ENCODE results near the gene MSRB1. TPM values are rescaled to one million over a fixed set of nuclear protein-coding genes. Genes with fewer than 3 reads are reported as not detected.

Gene MSRB1, protein sequence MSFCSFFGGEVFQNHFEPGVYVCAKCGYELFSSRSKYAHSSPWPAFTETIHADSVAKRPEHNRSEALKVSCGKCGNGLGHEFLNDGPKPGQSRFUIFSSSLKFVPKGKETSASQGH
- 10 to 100 TPM; 34.8 to 46.3 (median 40.5) TPM for total RNA-seq
- long read RNA-seq, donor 1, transcript MSRB1-201 (4 exons, 1,423 nt): major isoform, 77 of 81 reads
- long read RNA-seq, donor 1, partial matches to known transcripts: 3 of 81 reads
- long read RNA-seq, donor 1, other reads (novel, unspliced or antisense): 0 of 81 reads
- long read RNA-seq, donor 2, transcript MSRB1-201 (4 exons, 1,423 nt): major isoform, 121 of 125 reads
- long read RNA-seq, donor 2, partial matches to known transcripts: 2 of 125 reads
- long read RNA-seq, donor 2, other reads (novel, unspliced or antisense): 0 of 125 reads

DNA sequence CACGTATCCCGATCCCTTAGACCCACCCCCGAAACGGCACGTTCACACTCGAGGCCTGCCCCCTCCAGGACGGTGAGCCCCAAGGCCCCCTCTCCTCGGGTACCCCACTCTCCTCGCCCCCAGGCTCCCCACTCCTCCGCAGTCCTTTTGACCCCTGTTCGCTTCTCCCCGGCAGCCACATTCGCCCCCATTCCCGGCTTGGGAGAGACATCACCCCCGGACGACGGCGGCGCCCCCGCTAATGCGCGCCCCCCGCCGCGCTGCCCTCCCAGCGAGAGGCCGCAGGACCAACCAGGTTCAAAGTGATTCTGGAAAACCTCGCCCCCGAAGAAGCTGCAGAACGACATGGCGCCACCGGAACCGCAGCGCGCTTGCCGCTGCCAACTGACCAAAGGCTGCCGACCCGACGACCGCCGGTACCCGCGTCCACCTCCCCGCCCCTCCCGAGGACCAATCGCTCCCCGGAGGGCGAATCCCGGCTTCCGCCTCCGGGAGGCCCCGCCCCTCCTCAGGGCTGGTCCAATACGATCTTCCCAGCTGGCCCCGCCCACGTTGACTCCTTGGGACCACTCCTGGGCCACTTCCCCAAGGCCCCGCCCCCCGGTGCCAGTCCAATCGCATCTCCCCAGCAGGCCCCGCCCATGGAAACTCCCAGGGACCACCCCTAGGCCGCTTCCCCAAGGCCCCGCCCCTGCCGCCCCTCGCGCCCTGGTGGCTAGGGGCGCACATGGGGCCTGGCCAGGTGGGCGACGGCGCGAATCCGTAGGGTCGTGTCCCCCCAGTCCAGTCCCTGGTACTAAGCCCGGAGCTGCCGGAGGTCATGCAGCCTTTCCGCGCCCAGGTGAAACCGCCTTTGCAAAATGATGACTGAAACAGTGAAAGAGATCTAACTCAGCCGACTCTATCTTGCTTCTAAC is at the start of gene MSRB1:
Gene MSRB1, minus strand, starts transcription at position 390 of the 917 bp plus-strand sequence. Its CDS starts 43 bp downstream, at position 347.
- ATAC-seq: peak; percentile 92
- H3K4me1 ChIP-seq (ENCODE audit: low read depth): peaks cover 40% of the 10 kb centered on the region
- peak; percentile 100 for DNase-seq
- intact Hi-C loops (cut with DNase I, micrococcal nuclease): no loop called here
- H3K9me3 ChIP-seq: no peaks in the 10 kb centered on the region
- peak within 1 kb of the TSS; percentile 57 for H3K4me3 ChIP-seq
- no peaks in the 10 kb centered on the region for H3K36me3 ChIP-seq (ENCODE audit: low read depth)
- TF ChIP-seq, protein P1, sequence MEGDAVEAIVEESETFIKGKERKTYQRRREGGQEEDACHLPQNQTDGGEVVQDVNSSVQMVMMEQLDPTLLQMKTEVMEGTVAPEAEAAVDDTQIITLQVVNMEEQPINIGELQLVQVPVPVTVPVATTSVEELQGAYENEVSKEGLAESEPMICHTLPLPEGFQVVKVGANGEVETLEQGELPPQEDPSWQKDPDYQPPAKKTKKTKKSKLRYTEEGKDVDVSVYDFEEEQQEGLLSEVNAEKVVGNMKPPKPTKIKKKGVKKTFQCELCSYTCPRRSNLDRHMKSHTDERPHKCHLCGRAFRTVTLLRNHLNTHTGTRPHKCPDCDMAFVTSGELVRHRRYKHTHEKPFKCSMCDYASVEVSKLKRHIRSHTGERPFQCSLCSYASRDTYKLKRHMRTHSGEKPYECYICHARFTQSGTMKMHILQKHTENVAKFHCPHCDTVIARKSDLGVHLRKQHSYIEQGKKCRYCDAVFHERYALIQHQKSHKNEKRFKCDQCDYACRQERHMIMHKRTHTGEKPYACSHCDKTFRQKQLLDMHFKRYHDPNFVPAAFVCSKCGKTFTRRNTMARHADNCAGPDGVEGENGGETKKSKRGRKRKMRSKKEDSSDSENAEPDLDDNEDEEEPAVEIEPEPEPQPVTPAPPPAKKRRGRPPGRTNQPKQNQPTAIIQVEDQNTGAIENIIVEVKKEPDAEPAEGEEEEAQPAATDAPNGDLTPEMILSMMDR (IDR thresholded peaks at IDR 0.05): no peak

DNA sequence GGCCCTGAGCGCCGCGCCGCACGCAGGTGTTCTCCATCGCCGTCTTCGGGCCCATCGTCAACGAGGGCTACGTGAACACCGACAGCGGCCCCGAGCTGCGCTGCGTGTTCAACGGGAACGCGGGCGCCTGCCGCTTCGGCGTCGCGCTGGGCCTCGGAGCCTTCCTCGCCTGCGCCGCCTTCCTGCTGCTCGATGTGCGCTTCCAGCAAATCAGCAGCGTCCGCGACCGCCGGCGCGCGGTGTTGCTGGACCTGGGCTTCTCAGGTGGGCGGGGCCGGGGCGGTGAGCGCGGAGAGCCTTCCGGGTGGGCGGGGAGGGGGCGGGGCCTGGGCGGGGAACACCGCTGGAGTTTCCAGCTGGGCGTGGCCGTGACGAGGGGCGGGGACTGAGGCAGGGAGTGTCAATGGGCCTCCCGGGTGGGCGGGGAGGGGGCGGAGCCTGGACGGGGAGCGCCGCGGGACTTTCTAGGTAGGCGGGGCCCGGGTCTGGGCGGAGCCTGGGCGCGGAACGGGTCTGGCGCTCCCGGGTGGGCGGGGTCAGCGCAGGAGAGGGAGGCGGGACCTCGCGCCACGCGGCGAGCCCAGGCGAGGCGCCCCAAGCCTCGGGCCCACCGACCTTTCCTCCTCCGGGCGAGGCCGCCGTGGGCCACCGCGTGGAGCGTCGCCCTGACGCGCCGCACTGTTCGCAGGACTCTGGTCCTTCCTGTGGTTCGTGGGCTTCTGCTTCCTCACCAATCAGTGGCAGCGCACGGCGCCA is 49.1 kb upstream of the MSRB1 start:
- ATAC-seq (peak; percentile 84), DNase-seq (peak; percentile 97 to 98 (median 98))
- Histone ChIP-seq H3K9me3 (no peaks in the 10 kb centered on the region), H3K36me3 (ENCODE audit: low read depth) (no peaks in the 10 kb centered on the region), H3K4me3 (no peak overlapping the region), H3K4me1 (ENCODE audit: low read depth) (peaks cover 28% of the 10 kb centered on the region)
- intact Hi-C loops (cut with DNase I, micrococcal nuclease): no loop called here
- TF ChIP-seq, protein P1 (IDR thresholded peaks at IDR 0.05): no peak

DNA sequence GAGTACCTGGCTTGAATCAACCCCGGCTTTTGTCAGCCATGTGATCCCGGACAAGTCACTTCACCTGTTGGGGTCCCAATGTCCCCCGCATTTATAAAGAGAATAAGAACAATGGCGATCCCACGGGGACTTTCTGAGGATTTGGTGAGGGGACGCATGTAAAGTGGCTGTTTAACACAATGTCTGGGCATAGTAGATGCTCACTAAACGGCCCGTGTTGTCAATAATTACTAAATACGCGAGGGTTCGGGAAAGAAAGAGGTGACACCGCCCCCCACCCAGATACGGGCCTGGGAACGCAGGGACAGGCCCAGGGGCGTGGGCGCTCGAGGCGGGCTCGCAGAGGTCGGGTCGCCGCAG is 48.6 kb upstream of the MSRB1 start:
- Histone ChIP-seq H3K36me3 (ENCODE audit: low read depth) (no peaks in the 10 kb centered on the region), H3K4me1 (ENCODE audit: low read depth) (peaks cover 24% of the 10 kb centered on the region), H3K4me3 (no peak overlapping the region), H3K9me3 (no peaks in the 10 kb centered on the region)
- TF ChIP-seq, protein P1 (IDR thresholded peaks at IDR 0.05): no peak
- ATAC-seq (no peak), DNase-seq (peak in 1 of 3 donors; percentile 27)
- intact Hi-C loops (cut with DNase I, micrococcal nuclease): no loop called here

DNA sequence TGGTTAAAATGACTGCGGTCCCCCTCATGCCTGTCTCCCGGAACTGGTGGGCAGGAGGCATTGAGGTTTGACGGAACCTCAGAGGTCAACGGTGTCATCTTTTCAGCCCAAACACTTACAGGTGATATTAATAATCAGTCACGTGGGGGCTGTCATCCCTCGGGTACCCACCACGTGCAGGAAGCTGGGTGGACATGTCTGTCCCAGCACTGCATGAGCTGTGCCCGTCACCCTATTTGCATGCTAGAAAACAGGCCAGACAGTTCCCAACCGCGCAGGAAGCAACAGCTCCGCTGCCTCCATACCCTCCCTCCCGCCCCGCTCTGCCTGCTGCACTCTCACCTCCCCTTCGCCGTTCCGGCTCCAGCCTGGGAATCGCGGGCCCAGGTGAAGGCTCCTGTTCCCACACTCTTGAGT is 48.1 kb upstream of the MSRB1 start:
- Histone ChIP-seq H3K9me3 (no peaks in the 10 kb centered on the region), H3K36me3 (ENCODE audit: low read depth) (no peaks in the 10 kb centered on the region), H3K4me1 (ENCODE audit: low read depth) (peaks cover 27% of the 10 kb centered on the region), H3K4me3 (no peak overlapping the region)
- TF ChIP-seq, protein P1 (IDR thresholded peaks at IDR 0.05): no peak
- intact Hi-C loops (cut with DNase I, micrococcal nuclease): no loop called here
- peak; percentile 37 for ATAC-seq
- peak; percentile 59 to 85 (median 67) for DNase-seq
